Midbrain (tissue), 1 donor: ENCODE measurements around the gene PRR19.
"Not testable (repeated sequence)": the region's sequence is repeated elsewhere in the genome, so short reads cannot be mapped to it uniquely, and the experiment has no call there.

Experiments used
- DNase-seq: peaks from one replicate; lab custom pipeline; 2025; lab: John Stamatoyannopoulos, UW

The PRR19 gene

GRCh38 chr19:42301646-42302203, at the start of gene PRR19:
Gene PRR19 (plus strand): TSS chr19:42302132. CDS start chr19:42309585, 7,453 bp downstream.
- DNase-seq, result no peak

- peak; percentile 89 for DNase-seq
Measured at GRCh38 chr19:42252365-42253244, 49.3 kb upstream of the PRR19 start.

GRCh38 chr19:42253245-42254088, 48.5 kb upstream of the PRR19 start:
- peak; percentile 38 for DNase-seq

- DNase-seq, result peak; percentile 87
Measured at GRCh38 chr19:42254089-42254849, 47.7 kb upstream of the PRR19 start.

GRCh38 chr19:42254850-42255765, 46.8 kb upstream of the PRR19 start, which contains the start of gene ERF:
Gene ERF (minus strand): TSS chr19:42255128. CDS start chr19:42254999, 129 bp downstream.
- DNase-seq, result peak; percentile 93

- DNase-seq, result peak; percentile 56
Measured at GRCh38 chr19:42255766-42256745, 45.9 kb upstream of the PRR19 start.

- not testable (repeated sequence) for DNase-seq
Measured at GRCh38 chr19:42257842-42258241, 44.1 kb upstream of the PRR19 start.

- DNase-seq, result no peak
Measured at GRCh38 chr19:42261763-42262162, 40.2 kb upstream of the PRR19 start.

GRCh38 chr19:42266105-42266504, 35.8 kb upstream of the PRR19 start:
- not testable (repeated sequence) for DNase-seq

GRCh38 chr19:42266928-42267603, 34.9 kb upstream of the PRR19 start:
- DNase-seq, result not testable (repeated sequence)

- no peak for DNase-seq
Measured at GRCh38 chr19:42267644-42268141, 34.2 kb upstream of the PRR19 start.

- peak; percentile 100 for DNase-seq
Measured at GRCh38 chr19:42268142-42268703, 33.7 kb upstream of the PRR19 start.

- DNase-seq, result peak; percentile 100
Measured at GRCh38 chr19:42268704-42269477, 33.0 kb upstream of the PRR19 start, which contains the start of gene CIC. Gene CIC (plus strand): TSS chr19:42269252. CDS start chr19:42271784, 2,532 bp downstream.

- no peak for DNase-seq
Measured at GRCh38 chr19:42269478-42270345, 32.2 kb upstream of the PRR19 start.

- peak; percentile 67 for DNase-seq
Measured at GRCh38 chr19:42270346-42271044, 31.4 kb upstream of the PRR19 start.

GRCh38 chr19:42271045-42271419, 30.9 kb upstream of the PRR19 start:
- DNase-seq, result no peak
